GM23248 (cell line): ENCODE data around the gene ADNP. TPM values are rescaled to one million over a fixed set of nuclear protein-coding genes. Genes with fewer than 3 reads are reported as not detected.

Source experiments
- DNase-seq: peaks from one replicate; pipeline ENCODE4 v3.0.0-alpha.2; 2015
- H2AFZ ChIP-seq: fragments of 200-600 bp; sonication (generic); 2 replicates; pipeline ENCODE4 v1.6.1; 2016; ENCODE audit warnings: antibody characterized with exemption
- H3F3A ChIP-seq: fragments of 200-600 bp; sonication (generic); 2 replicates; pipeline ENCODE4 v1.6.1; 2016; ENCODE audit warnings: mild to moderate bottlenecking, antibody characterized with exemption, mixed run types; ENCODE audit not compliant: insufficient read depth
- H3K27ac ChIP-seq: fragments of 200-600 bp; sonication (generic); 2 replicates; pipeline ENCODE4 v1.5.1; 2016; ENCODE audit warnings: mild to moderate bottlenecking
- H3K27me3 ChIP-seq: fragments of 200-600 bp; sonication (generic); replicated peaks from 2 replicates; pipeline ENCODE4 v1.6.1; 2016; ENCODE audit warnings: mild to moderate bottlenecking; ENCODE audit not compliant: insufficient read depth
- H3K36me3 ChIP-seq: fragments of 200-600 bp; sonication (generic); 2 replicates; pipeline ENCODE4 v1.6.1; 2016; ENCODE audit warnings: low read depth, mild to moderate bottlenecking
- H3K4me1 ChIP-seq: fragments of 200-600 bp; sonication (generic); 2 replicates; pipeline ENCODE4 v1.6.1; 2016; ENCODE audit warnings: mild to moderate bottlenecking; ENCODE audit not compliant: insufficient read depth
- H3K4me2 ChIP-seq: fragments of 200-600 bp; sonication (generic); one replicate; pipeline ENCODE4 v1.6.1; 2016; ENCODE audit warnings: mild to moderate bottlenecking; ENCODE audit not compliant: unreplicated experiment
- H3K4me3 ChIP-seq: fragments of 200-600 bp; sonication (generic); 2 replicates; pipeline ENCODE4 v1.5.1; 2016; ENCODE audit warnings: mild to moderate bottlenecking
- H3K79me2 ChIP-seq: fragments of 200-600 bp; sonication (generic); 2 replicates; pipeline ENCODE4 v1.6.1; 2016; ENCODE audit warnings: mild to moderate bottlenecking; ENCODE audit not compliant: insufficient read depth
- H3K9ac ChIP-seq: fragments of 200-600 bp; sonication (generic); 2 replicates; pipeline ENCODE4 v1.6.1; 2016; ENCODE audit warnings: mild to moderate bottlenecking
- H3K9me2 ChIP-seq: fragments of 200-600 bp; sonication (generic); 2 replicates; pipeline ENCODE4 v1.6.1; 2016; ENCODE audit warnings: mixed run types, mild to moderate bottlenecking, moderate library complexity; ENCODE audit not compliant: insufficient read depth
- H3K9me3 ChIP-seq: fragments of 200-600 bp; sonication (generic); one replicate; pipeline ENCODE4 v1.6.1; 2017; ENCODE audit warnings: low read depth
- H4K20me1 ChIP-seq: fragments of 200-600 bp; sonication (generic); 2 replicates; pipeline ENCODE4 v1.6.0; 2016; ENCODE audit not compliant: insufficient read depth
- EZH2 ChIP-seq: fragments of 200-600 bp; sonication (generic); IDR thresholded peaks from 2 replicates; pipeline ENCODE4 v1.6.1; 2018; ENCODE audit warnings: antibody characterized with exemption, mild to moderate bottlenecking; ENCODE audit not compliant: insufficient read depth, poor library complexity, severe bottlenecking
- EZH2phosphoT487 ChIP-seq: fragments of 200-600 bp; sonication (generic); IDR thresholded peaks from 2 replicates; pipeline ENCODE4 v1.6.1; 2018; ENCODE audit warnings: antibody characterized with exemption, moderate library complexity, mild to moderate bottlenecking, low read depth; ENCODE audit not compliant: insufficient read depth
- WGBS, 2 experiments: methylation state at CpG; one replicate each; pipeline ENCODE4 v1.1.6; 2015 to 2017; ENCODE audit warnings: low lambda C conversion rate in 2 of 2, low coverage in 1 of 2; ENCODE audit errors: missing lambda C conversion rate in 2 of 2; 5-methylcytosine and 5-hydroxymethylcytosine counted together
- in situ Hi-C: fragments of 300-500 bp; cut with MboI; formaldehyde crosslinking; loops from 2 replicates; pipeline ENCODE4 v1.15.0; 2020
- polyA plus RNA-seq: library from polyadenylated mRNA; unstranded; fragments of >200 nt; fragmentation: Nextera tagmentation; extraction: Ambion mirVana; gene quantifications from 2 replicates; pipeline ENCODE4 v1.2.1, GENCODE V29; 2016
- total RNA-seq: library from RNA; depleted of rRNA; stranded (reverse); fragments of >200 nt; shearing (Covaris generic); gene quantifications from 2 replicates; pipeline ENCODE4 v1.2.3, GENCODE V29; 2014

ADNP gene
- total and polyA plus RNA-seq, 2 experiments from 2014 or later = 14.9 to 34.2 TPM

- Histone ChIP-seq H3K9ac (no peak overlapping the region), H3K36me3 (no peaks in the 10 kb centered on the region), H3K27me3 (no peaks in the 10 kb centered on the region), H3K9me3 (no peaks in the 10 kb centered on the region), H4K20me1 (no peaks in the 10 kb centered on the region), H3F3A (no peaks in the 10 kb centered on the region), H3K4me1 (no peaks in the 10 kb centered on the region), H2AFZ (no peak overlapping the region), H3K4me3 (no peak overlapping the region), H3K27ac (no peak overlapping the region), H3K9me2 (no peaks in the 10 kb centered on the region), H3K79me2 (no peaks in the 10 kb centered on the region), H3K4me2 (no peak overlapping the region)
- DNase-seq = no peak
- in situ Hi-C loops = no loop called here
- TF ChIP-seq EZH2 (no peak), EZH2phosphoT487 (no peak)
- 31 to 34% methylated on average over 18 of the region's 18 CpGs for WGBS, 2 experiments
Observed at GRCh38 chr20:50848846-50849673, 82.2 kb downstream of the ADNP start.

DNA sequence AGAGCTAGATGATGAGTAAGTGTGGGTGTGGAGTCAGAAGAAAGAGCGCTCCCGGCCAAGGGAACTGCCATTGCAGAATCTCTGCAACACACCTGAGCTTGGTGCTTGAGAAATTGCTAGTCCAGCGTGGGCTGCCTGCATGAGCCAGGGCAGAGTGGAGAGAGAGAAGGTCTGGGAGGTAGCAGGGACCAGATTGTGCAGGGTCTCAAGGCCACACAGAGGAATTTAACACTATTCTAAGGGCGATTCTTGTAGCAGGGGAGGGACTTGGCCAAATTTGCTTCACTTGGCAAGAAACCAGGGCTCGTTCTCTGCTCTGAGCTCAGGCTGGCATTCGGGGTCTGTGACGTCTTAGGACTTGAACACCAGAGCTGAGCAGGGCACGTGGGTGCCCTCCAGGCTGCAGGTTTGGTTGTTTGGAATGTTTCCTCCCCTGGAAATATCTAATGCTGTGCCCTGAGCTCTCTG lies 82.9 kb downstream of the ADNP start:
- H3K27ac ChIP-seq = no peak overlapping the region
- H3K9me2 ChIP-seq = no peaks in the 10 kb centered on the region
- WGBS, 2 experiments = 50 to 59% methylated on average over 8 of the region's 8 CpGs
- no peaks in the 10 kb centered on the region for H3K36me3 ChIP-seq
- no peaks in the 10 kb centered on the region for H4K20me1 ChIP-seq
- H3K27me3 ChIP-seq = no peaks in the 10 kb centered on the region
- TF ChIP-seq EZH2 = no peak
- no peak for TF ChIP-seq EZH2phosphoT487
- H3F3A ChIP-seq = no peaks in the 10 kb centered on the region
- no peak overlapping the region for H3K9ac ChIP-seq
- H3K4me2 ChIP-seq = no peak overlapping the region
- H3K79me2 ChIP-seq = no peaks in the 10 kb centered on the region
- in situ Hi-C loops = no loop called here
- H3K4me1 ChIP-seq = no peaks in the 10 kb centered on the region
- DNase-seq = peak; percentile 39
- no peak overlapping the region for H2AFZ ChIP-seq
- no peak overlapping the region for H3K4me3 ChIP-seq
- no peaks in the 10 kb centered on the region for H3K9me3 ChIP-seq

DNA sequence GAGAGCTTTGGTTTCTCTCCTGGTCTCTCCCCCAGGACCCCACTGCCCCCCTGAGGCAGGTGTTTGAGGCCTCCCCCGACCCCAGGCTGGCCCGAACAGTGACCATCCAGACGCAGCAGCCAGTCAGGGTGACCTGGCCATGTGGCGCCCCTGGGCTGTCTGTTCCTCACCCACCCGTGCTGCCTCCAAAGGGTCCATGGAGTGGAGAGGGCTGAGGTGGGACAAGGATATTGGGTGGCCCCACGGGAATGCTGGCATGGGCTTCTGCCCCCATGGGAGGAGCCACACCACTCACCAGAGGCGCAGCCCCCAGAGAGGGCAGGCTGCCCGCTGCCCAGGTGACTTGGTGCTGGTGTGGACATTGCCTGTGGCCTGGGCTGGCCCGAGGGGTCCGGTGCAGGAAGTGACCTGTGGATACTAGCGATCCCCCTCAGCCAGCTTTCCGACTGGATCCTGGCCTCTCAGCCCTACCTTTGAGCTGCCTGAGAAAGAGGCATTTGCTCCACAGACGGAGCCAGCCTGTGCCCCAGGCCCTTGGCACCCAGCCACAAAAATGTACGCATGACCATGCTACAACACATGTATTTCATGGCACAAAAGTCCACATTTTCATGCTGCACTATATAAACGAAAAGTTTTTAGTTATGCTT lies 85.5 kb downstream of the ADNP start:
- H3K4me2 ChIP-seq = no peak overlapping the region
- no peak overlapping the region for H3K27ac ChIP-seq
- no peak overlapping the region for H2AFZ ChIP-seq
- no peak overlapping the region for H3K4me3 ChIP-seq
- no peaks in the 10 kb centered on the region for H3K9me2 ChIP-seq
- H3K36me3 ChIP-seq = no peaks in the 10 kb centered on the region
- H3K27me3 ChIP-seq = no peaks in the 10 kb centered on the region
- H3K79me2 ChIP-seq = no peaks in the 10 kb centered on the region
- WGBS, 2 experiments = 92 to 93% methylated on average over 15 of the region's 15 CpGs
- in situ Hi-C loops = no loop called here
- no peak overlapping the region for H3K9ac ChIP-seq
- no peaks in the 10 kb centered on the region for H3F3A ChIP-seq
- H4K20me1 ChIP-seq = no peaks in the 10 kb centered on the region
- TF ChIP-seq EZH2phosphoT487 (no peak), EZH2 (no peak)
- H3K9me3 ChIP-seq = no peaks in the 10 kb centered on the region
- H3K4me1 ChIP-seq = no peaks in the 10 kb centered on the region
- DNase-seq = no peak

GRCh38 chr20:50844430-50845100 lies 86.7 kb downstream of the ADNP start:
- H3K4me3 ChIP-seq = no peak overlapping the region
- H3F3A ChIP-seq = no peaks in the 10 kb centered on the region
- no peak overlapping the region for H3K9ac ChIP-seq
- H4K20me1 ChIP-seq = no peaks in the 10 kb centered on the region
- DNase-seq = peak; percentile 54
- TF ChIP-seq EZH2phosphoT487 (no peak), EZH2 (no peak)
- H3K27me3 ChIP-seq = no peaks in the 10 kb centered on the region
- no peaks in the 10 kb centered on the region for H3K4me1 ChIP-seq
- in situ Hi-C loops = no loop called here
- H3K79me2 ChIP-seq = no peaks in the 10 kb centered on the region
- no peak overlapping the region for H3K4me2 ChIP-seq
- WGBS, 2 experiments = 89 to 90% methylated on average over 8 to 9 of the region's 9 CpGs
- no peaks in the 10 kb centered on the region for H3K9me2 ChIP-seq
- no peaks in the 10 kb centered on the region for H3K9me3 ChIP-seq
- no peak overlapping the region for H3K27ac ChIP-seq
- H2AFZ ChIP-seq = no peak overlapping the region
- H3K36me3 ChIP-seq = no peaks in the 10 kb centered on the region
